NCI-H526 treated with DMSO at 0.1 percent for 48 hours (cell line): ENCODE results near the gene S1PR2.
"Not testable (repeated sequence)": the region's sequence is repeated elsewhere in the genome, so short reads cannot be mapped to it uniquely, and the experiment has no call there.

Source experiments
- DNase-seq: peaks from one replicate; lab custom pipeline; 2025; lab: John Stamatoyannopoulos, UW

The S1PR2 gene

DNA sequence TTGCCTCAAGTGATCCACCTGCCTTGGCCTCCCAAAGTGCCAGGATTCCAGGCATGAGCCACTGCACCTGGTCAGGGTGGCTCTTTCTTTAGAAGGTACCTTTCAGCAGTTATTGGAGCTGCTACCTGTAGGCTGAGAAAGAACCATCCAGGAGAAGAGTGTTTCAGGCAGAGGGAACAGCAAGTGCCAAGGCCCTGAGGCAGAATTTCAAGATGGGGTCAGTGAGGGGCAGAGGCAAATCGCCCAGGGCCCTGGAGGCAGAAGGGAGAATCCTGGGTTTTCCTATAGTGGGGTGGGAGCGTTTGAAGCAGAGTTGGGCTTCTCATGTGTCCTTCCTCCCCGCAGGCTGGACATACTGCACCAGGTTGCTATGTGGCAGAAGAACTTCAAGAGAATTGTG, 23.1 kb upstream of the S1PR2 start:
- DNase-seq: no peak

DNA sequence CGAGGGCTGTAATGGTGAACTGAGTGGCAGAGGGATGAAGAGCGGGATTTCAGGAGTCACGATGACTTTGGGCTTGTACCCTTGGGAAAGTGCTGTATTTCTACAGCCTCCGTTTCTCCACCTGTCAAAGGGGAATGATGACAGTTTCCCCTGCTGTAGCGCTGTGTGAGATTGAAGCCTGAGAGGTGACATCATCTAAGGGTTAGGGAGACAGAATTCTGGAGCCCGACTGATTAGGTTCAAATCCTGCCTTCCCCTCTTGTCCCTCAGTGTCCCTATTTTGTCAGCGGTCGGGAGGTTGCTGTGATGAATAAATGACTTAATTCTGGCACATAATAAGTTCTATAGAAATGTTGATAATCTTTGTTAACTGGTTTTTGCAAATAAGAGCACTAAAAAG, 21.6 kb upstream of the S1PR2 start:
- DNase-seq: no peak

DNA sequence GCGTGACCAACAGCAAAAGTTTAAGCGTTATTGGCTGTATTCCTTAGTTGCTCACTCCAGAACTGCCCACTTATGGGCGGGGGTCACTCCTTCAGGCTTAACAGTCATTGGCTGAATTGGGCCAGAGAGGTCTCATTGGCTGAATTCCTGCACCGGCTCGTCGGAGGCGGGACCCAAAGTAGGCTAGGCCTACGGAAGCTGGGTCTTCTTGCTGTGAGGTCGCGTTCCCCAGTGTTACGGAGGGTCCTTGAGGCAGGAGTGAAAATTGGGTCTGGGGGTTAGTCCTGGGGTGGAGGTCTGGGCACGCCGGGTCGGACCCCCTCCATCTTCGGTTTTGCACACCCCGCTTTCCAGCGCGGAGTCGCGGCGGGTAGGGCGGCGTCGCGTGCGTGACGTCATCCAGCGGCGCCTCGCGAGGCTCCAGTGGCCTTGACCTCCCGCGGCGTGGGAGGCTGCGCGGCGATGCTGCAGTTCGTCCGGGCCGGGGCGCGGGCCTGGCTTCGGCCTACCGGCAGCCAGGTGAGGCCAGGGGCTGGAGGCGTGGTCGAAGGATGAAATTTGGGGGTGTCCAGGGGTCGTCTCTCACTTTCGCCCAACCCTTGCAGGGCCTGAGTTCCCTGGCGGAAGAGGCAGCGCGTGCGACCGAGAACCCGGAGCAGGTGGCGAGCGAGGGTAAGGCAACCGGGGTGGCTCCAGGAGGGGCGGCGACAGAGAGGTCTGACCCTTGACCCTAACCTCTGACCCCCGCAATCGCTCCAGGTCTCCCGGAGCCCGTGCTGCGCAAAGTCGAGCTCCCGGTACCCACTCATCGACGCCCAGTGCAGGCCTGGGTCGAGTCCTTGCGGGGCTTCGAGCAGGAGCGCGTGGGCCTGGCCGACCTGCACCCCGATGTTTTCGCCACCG, 20.9 kb upstream of the S1PR2 start, which contains the start of gene MRPL4:
TSS of gene MRPL4 (plus strand) at position 423 of the 903 bp plus-strand sequence. CDS start at position 463, 40 bp downstream.
- peak; percentile 89 for DNase-seq

DNA sequence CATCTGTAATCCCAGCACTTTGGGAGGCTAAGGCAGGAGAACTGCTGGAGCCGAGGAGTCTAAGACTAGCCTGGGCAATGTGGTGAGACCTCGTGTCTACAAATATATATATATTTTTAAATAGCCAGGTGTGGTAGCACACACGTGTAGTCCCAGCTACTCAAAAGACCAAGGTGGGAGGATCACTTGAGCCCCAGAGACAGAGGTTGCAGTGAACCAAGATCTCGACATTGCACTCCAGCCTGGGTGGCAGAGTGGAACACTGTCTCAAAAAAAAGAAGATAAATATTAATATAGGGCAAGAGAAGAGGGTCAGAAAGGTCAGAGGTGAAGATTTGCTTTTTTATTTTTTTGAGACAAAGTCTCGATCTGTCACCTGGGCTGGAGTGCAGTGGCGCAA, 15.4 kb upstream of the S1PR2 start:
- DNase-seq: no peak

DNA sequence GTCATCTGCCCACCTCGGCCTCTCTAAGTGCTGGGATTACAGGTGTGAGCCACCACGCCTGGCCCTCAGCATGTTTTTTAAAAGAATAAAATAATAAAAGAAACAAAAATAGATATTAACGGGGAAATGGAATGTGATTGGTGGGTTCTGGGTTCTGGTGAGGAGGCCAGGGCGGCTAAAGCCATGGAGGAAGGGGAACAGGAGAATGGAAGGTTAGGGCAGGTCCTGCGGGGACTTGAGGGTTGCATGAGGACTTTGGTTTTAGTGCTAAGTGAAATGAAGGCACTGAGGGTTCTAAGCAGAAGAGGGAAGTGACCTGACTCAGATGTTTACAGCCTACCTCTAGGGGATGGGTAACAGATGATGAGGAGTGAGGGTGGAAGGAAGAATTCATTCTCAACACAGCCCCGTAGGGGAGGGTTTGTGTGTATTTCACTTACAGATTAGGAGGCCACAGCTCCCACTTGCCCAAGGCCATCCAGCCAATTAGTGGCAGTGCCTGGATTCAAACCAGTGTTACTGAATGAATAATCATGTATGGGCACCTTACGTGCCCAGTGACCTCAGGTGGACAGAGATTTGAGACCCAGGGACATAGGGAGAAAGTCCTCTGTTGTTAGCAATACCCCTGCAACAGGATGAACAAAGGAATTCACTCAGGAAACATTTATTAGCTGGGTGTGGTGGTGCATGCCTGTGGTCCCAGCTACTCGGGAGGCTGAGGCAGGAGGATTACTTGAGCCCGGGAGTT, 14.2 kb upstream of the S1PR2 start:
- DNase-seq: no peak

DNA sequence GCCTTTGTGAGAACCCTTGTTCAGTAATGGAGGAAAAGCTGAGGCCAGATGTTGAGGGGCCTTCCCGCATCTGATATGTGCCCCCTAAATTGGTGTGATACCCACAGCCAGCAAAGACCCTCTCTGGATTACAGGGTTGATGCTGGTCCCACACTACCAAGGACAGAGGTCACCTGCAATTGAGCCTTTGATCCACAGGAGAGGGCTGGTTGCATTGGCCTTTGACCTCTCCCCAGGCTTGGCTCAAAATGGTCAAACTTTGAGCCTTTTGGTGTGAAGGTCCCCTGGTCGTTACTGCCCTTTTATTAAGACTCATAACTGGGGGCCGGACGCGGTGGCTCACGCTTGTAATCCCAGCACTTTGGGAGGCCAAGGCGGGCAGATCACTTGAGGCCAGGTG, 12.5 kb upstream of the S1PR2 start:
- no peak for DNase-seq

DNA sequence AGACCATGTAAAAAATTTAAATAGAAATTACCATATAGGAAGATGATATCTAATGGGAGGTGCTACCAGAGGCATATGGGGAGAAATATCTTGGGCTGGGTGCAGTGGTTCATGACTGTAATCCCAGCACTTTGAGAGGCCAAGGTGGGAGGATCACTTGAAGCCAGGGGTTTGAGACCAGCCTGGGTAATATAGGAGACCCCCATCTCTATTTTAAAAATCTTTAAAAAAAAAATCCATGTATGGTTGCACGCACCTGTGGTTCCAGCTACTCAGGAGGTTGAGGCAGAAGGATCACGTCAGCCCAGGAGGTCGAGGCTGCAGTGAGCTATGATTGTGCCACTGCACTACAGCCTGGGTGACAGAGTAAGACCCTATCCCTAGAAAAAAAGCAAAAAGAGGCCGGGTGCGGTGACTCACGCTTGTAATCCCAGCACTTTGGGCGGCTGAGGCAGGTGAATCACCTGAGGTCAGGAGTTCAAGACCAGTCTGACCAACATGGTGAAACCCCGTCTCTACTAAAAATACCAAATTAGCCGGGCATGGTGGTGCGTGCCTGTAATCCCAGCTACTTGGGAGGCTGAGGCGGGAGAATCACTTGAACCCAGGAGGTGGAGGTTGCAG, 10.8 kb upstream of the S1PR2 start:
- DNase-seq: not testable (repeated sequence)

DNA sequence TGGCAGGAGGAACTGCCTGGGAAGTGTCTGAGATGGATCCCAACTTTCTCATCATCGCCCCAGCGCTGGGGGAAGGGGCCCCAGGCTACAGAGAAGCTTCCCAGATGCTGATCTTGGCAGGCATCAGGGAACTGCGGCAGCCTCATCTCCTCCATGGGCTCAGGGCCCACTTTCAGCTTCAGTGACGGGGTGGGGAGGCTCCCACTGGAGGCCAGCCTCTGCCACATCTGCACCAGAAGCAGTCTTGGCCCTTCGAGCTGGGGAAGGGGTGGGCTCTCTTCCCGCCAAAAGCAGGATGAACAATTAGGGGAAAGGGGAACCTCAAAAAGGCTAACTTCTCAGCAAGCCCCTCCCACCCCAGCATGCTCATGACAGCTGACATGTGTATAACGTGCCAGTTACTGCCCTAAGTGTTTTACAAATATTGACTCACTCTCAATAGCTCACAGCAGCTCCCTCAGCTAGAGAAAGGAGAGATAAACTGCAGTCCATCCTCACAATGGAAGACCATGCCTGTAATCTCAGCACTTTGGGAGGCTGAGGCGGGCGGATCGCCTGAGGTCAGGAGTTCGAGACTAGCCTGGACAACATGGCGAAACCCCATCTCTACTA, 7.1 kb upstream of the S1PR2 start:
- peak; percentile 5 for DNase-seq

DNA sequence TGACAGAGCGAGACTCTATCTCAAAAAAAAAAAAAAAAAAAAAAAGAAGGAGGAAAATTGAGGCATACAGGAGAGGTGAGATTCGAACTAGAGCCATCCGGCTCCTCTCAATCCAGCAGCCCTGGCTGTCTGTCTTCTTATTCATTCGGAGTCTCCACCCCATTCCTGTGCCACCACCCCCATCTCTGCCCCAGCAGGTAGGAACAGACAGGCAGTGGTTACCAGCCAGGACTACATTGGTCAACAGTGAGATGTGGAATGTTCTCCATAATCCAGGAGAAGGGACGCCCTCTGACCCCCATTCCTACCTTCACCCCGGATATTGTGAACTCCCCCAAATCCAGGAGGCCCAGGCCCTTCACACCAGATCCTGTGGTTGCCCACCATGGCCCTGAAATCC, 6.6 kb upstream of the S1PR2 start:
- DNase-seq: no peak

DNA sequence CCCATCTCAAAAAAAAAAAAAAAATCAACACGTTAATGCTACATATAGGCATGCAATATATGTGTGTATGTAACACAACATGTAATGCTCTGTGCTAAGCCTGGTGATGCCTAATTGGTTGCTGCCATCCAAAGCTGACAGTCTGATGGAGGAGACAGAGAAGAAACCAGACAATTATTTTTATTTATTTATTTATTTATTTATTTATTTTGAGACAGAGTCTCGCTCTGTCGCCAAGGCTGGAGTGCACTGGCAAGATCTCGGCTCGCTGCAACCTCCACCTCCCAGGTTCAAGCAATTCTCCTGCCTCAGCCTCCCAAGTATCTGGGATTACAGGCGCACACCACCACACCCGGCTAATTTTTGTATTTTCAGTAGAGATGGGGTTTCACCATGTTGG, 4.3 kb upstream of the S1PR2 start:
- DNase-seq: not testable (repeated sequence)

DNA sequence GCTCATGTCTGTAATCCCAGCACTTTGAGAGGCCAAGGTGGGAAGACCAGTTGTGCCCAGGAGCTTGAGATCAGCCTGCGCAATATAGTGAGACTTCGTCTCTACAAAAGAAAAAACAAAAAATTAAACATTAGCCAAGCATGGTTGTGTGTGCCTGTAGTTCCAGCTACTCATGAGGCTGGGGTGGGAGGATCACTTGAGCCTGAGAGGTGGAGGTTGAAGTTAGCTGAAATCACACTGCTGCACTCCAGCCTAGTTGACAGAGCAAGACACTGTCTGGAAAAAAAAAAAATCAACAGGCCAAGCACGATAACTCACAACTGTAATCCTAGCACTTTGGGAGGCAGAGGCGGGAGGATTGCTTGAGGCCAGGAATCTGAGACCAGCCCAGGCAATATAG, 3.9 kb upstream of the S1PR2 start:
- no peak for DNase-seq

DNA sequence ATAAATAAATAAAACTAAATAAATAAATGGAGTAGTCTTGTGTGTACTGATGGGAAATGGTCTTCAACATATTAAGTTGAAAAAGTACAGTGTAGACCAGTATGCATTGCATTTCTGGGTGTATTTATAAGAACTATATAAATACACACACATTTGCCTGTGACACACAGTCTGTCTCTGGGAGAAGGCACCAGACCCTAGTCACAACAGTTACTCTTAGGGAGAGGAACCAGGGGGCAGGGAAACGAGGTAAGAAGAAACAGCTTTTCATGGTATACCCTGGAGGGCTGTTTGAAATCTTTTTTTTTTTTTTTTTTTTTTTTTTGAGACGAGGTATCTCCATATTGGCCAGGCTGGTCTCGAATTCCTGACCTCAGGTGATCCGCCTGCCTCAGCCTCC, 2.8 kb upstream of the S1PR2 start:
- DNase-seq: no peak

DNA sequence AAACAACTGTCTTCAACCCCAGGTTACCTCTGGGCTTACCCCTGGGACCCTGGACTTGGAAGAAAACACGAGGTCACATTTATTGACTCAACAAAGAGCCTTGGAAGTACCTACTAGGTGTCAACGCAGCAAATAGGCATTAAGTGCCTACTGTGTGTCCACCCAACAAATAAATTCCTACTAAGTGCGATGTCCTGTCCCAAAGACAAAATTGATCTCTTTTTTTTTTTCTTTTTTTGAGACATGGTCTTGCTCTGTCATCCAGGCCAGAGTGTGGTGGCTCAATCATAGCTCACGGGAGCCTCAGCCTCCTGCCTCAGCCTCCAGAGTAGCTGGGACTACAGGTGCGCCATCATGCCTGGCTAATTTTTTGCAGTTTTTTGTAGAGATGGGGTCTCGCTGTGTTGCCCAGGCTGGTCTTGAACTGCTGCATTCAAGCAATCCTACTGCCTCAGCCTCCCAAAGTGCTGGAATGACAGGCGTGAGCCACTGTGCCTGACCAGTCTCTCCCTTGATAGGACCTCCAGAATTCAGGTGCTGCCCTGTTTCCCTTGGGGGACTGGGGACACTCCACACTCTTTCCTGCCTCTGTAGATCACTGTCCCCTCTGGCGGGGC, 589 bp upstream of the S1PR2 start:
- DNase-seq: no peak

DNA sequence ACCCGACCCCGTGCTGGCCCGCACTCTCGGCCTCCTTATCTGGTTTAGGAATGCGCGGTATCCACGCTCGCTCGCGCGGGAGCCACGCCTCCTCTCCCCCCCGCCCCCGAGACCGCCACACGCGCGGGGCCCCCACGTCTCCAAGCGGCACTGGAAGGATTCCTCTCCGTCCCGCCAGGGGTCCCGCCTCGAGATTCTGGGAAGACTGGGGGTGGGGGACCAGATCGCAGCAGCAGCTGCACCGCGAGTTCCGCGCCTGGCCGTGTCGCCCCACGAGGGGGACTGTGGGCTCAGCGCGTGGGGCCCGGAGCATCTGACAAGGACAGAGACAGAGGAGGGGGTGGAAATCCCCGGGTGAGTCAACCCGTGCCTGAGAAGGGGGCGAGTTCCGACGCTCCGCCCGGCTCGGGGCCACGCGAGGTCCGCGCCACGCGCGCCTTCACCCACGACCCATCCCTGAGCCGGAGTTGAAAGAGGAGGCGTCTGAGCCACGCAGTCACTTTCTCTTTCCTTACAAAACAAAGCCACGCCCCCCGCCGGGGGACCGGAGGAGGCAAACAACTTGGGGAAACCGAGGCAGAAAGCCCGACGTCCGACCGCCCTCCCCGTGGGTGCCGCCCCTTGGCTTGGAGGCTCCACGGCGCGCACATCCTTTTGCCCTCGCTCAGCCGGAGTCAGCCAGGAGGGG, 814 bp downstream of the S1PR2 start:
- DNase-seq: no peak

DNA sequence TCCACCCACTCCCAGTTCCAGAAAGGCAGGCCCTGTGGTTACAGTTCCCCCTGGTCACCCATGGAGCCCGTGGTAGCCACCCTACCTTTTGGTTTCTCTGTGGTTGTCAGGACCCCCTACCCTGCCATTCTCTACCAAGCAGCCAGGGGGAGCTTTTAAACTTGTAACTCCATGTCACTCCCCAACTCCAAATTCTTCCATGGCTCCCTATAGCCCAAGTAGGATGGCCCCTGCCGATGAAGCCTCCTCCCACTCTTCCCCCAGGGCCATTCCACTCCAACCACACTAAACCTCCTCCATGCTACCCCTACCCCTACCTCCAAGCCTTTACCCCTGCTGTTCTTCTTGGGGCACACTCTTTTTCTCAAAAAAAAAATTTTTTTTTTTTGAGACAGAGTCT, 2.2 kb downstream of the S1PR2 start:
- no peak for DNase-seq

DNA sequence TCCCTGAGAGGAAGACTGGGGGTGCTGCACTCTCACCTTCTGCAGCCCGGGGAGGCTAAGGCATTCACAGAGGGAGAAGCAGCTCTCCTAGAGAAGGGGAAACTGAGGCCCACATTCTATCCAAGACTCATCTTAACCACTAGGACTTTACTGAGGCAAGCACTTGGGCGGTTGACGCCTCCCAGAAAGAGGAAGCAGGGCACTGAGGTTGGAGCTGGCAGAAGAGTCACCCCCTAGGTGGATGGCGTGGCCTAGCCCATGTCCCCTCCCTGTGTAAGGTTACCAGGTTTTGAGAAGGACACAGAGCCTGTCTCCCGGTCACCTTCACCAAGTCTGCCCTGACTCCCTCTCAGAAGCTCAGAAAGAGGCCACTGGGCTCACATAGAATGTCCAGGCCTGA, 2.7 kb downstream of the S1PR2 start:
- no peak for DNase-seq

DNA sequence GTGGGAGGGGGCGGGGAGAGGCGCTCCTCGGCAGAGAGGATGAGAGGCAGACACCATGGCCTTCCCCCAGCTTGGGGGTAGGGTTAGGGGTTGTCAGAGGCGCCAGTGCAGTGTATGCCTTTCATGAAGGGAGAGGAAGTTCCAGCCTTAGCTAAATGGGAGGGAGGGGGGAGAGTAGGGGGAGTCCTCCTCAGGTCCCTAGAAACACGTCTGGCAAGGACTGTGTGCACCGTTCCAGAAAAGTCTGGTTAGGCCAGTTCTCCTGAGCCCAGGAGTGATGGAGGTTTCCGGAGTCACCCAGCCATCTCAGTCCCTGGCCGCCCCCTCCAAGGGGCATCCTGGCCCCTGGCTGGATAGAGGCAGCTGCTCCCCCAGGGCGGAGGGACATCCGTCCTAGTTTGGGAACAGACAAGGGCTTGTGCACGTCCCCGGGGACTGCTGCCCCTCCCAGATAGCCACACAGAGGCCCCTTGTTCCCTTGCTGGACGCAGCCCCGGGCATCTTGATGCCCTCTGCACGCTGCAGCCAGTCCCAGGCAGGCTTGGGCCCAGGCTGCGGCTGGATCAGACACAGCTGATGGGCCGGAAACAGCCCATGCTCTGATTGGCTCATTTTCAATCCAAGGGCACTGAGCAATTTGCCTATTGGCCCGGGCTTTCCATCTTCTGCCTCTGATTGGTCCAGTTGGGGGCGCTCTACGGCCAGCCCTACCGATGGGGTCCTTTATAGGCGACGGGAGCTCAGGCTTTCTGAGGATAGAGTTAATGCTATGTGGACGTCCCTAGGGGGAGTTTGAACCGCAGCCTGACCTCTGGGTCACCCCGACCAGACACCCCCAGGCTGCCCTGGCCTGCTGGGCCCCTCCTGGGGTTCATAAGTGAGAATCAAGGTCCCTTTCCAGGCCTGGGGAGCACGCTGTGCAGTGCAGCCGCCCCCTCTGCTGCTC, 3.8 kb downstream of the S1PR2 start:
- no peak for DNase-seq

DNA sequence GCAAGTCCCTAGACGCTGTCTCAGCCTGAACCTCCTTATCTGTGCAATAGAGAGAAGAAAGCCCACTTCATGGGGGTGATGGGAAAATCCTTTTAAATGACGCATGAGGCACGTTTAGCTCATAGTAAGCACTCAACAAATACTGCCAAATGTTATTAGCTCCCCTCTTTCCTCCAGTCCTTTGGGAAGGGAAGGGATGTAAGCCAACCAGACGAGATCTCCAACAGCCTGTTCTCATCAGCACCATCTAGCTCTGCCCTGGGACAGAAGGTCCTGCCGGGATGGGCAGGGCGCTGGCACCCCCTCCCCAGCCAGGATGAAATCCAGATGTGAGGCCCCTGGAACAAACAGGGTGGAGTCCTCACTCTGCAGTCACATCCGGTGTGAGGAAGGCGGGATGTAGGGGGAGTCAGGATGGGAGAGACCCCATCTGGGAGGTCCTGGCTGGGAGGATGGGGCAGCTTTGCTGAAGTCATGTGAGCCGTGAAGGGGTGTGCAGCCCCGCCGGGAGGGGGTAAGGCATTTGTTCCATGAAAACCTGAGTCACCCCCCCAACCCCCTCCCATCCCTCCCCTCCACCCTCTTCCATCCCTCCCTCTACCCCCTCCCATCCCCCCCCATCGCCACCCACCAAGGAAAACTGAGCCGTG, 4.6 kb downstream of the S1PR2 start:
- no peak for DNase-seq

DNA sequence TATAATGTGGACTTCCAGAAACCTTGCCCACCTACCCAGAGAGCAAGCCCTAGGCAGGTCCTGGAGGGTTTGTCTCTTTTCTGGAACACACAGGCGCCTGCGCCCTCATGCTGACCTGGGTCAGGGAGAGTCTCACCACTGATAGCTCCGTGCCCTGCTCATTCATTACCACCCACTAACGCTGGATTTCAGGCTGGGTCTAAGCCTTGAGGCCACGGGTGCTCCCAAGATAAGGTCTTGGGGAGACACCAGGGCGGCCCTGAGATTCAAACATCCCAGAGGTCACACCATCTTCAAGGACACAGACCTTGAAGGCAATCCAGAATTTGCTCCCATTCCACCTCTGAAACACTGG, 5.1 kb downstream of the S1PR2 start:
- no peak for DNase-seq

DNA sequence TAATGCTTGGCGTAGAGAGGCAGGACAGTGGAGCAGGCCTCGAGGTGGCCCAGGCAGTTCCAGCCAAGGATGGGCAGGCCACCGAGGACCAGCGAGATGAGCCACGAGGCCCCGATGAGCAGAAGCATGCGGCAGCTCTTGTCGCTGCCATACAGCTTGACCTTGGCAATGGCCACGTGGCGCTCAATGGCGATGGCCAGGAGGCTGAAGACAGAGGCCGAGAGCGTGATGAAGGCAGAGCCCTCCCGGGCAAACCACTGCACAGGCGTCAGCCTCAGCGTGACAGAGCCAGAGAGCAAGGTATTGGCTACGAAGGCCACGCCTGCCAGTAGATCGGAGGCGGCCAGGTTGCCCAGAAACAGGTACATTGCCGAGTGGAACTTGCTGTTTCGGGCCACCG, 6.8 kb downstream of the S1PR2 start:
- no peak for DNase-seq
